ENCODE data around the gene TM9SF2. TPM values are rescaled to one million over a fixed set of nuclear protein-coding genes. Genes with fewer than 3 reads are reported as not detected.

The TM9SF2 gene
- total RNA-seq, 2 donors from 2014 or later = 92.9 to 107 TPM

DNA sequence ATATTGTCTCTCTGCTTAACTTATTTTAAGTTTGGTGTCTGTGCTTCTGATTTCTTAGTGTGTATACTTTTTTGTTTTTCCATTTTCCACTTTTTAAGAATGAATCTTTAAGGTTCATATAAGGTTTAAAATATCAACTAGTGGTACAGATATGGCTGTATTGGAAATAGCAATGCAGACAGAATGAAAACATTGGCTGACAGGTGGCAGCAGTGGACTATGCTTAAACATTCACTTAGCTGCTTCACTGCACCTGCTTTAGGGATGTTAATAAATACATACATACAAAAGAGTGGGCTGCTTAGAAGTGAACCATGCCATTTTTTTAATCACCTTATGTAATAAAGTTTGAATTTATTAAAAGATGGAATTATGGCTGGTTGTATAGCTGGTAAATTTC lies 27.3 kb downstream of the TM9SF2 start:
- H3K4me1 ChIP-seq (ENCODE audit: control insufficient read depth in 1 of 2, low read depth in 2 of 2) = no peaks in the 10 kb centered on the region
- H3K36me3 ChIP-seq = no peaks in the 10 kb centered on the region
- H3K27ac ChIP-seq = no peak overlapping the region
- no peaks in the 10 kb centered on the region for H3K27me3 ChIP-seq (replicated peaks; ENCODE audit: insufficient read depth)
- no peak for DNase-seq (ENCODE audit: low spot score)
- H3K4me3 ChIP-seq = no peak overlapping the region
- TF ChIP-seq, protein P1, sequence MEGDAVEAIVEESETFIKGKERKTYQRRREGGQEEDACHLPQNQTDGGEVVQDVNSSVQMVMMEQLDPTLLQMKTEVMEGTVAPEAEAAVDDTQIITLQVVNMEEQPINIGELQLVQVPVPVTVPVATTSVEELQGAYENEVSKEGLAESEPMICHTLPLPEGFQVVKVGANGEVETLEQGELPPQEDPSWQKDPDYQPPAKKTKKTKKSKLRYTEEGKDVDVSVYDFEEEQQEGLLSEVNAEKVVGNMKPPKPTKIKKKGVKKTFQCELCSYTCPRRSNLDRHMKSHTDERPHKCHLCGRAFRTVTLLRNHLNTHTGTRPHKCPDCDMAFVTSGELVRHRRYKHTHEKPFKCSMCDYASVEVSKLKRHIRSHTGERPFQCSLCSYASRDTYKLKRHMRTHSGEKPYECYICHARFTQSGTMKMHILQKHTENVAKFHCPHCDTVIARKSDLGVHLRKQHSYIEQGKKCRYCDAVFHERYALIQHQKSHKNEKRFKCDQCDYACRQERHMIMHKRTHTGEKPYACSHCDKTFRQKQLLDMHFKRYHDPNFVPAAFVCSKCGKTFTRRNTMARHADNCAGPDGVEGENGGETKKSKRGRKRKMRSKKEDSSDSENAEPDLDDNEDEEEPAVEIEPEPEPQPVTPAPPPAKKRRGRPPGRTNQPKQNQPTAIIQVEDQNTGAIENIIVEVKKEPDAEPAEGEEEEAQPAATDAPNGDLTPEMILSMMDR (IDR thresholded peaks at IDR 0.05) = no peak
- ATAC-seq (ENCODE audit: insufficient number of reproducible peaks, low FRiP score, low read depth) = no peak
- no peaks in the 10 kb centered on the region for H3K9me3 ChIP-seq

DNA sequence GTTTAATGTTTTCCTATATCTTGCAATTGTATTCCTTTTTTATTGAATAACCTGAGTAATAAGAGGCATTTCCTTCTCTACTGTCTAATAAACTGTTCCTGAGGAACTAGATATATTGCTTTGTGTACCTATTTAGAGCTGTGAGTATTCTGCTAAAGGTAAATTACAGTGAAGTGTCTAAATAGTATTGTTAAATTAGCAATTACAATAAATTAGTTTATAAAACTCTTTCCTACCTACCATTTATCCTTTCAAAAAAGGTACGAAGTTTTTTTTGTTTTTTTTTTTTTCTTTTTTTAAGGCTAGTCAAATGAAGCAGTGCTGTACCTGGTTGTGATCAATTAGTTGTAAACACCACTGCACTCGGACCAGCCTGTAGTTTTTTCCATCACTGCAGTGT lies 34.8 kb downstream of the TM9SF2 start:
- DNase-seq (ENCODE audit: low spot score) = no peak
- no peak for ATAC-seq (ENCODE audit: insufficient number of reproducible peaks, low FRiP score, low read depth)
- Histone ChIP-seq H3K36me3 (peaks cover 3% of the 10 kb centered on the region), H3K27me3 (replicated peaks; ENCODE audit: insufficient read depth) (no peaks in the 10 kb centered on the region), H3K9me3 (no peaks in the 10 kb centered on the region), H3K27ac (no peak overlapping the region), H3K4me3 (no peak overlapping the region), H3K4me1 (ENCODE audit: control insufficient read depth in 1 of 2, low read depth in 2 of 2) (no peaks in the 10 kb centered on the region)
- TF ChIP-seq, protein P1 (IDR thresholded peaks at IDR 0.05) = no peak

DNA sequence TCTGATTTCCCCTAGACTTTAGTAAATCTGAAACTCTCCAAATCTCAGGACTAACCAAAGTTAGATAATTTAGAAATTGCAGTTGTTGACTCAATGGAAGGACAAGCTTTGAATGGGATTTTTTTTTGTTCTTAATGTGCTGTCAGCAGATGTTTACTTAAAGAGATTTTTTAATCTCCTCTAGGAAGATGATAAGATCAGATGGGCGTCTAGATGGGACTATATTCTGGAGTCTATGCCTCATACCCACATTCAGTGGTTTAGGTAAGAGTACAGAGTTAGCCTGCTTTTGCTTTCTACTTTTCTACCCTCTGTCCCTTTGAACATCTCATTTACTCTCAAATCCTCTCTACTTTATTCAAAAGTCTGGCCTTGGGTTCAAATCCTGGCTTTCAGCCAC lies 39.3 kb downstream of the TM9SF2 start:
- Histone ChIP-seq H3K27ac (no peak overlapping the region), H3K36me3 (peaks cover 25% of the 10 kb centered on the region), H3K9me3 (no peaks in the 10 kb centered on the region), H3K27me3 (replicated peaks; ENCODE audit: insufficient read depth) (no peaks in the 10 kb centered on the region), H3K4me1 (ENCODE audit: control insufficient read depth in 1 of 2, low read depth in 2 of 2) (no peaks in the 10 kb centered on the region), H3K4me3 (no peak overlapping the region)
- ATAC-seq (ENCODE audit: insufficient number of reproducible peaks, low FRiP score, low read depth) (no peak), DNase-seq (ENCODE audit: low spot score) (no peak)
- TF ChIP-seq, protein P1 (IDR thresholded peaks at IDR 0.05) = no peak

- DNase-seq (ENCODE audit: low spot score) (no peak), ATAC-seq (ENCODE audit: insufficient number of reproducible peaks, low FRiP score, low read depth) (no peak)
- no peaks in the 10 kb centered on the region for H3K27me3 ChIP-seq (replicated peaks; ENCODE audit: insufficient read depth)
- TF ChIP-seq, protein P1 (IDR thresholded peaks at IDR 0.05) = no peak
- peaks cover 36% of the 10 kb centered on the region for H3K36me3 ChIP-seq
- H3K4me3 ChIP-seq = no peak overlapping the region
- no peak overlapping the region for H3K27ac ChIP-seq
- no peaks in the 10 kb centered on the region for H3K4me1 ChIP-seq (ENCODE audit: control insufficient read depth in 1 of 2, low read depth in 2 of 2)
- H3K9me3 ChIP-seq = no peaks in the 10 kb centered on the region
These were observed 41.6 kb downstream of the TM9SF2 start for GRCh38 chr13:99542788-99543406.

- H3K27me3 ChIP-seq (replicated peaks; ENCODE audit: insufficient read depth) = no peaks in the 10 kb centered on the region
- H3K9me3 ChIP-seq = no peaks in the 10 kb centered on the region
- peaks cover 42% of the 10 kb centered on the region for H3K36me3 ChIP-seq
- H3K4me3 ChIP-seq = no peak overlapping the region
- TF ChIP-seq, protein P1 (IDR thresholded peaks at IDR 0.05) = no peak
- DNase-seq (ENCODE audit: low spot score) (no peak), ATAC-seq (ENCODE audit: insufficient number of reproducible peaks, low FRiP score, low read depth) (no peak)
- no peak overlapping the region for H3K27ac ChIP-seq
- H3K4me1 ChIP-seq (ENCODE audit: control insufficient read depth in 1 of 2, low read depth in 2 of 2) = no peaks in the 10 kb centered on the region
These were observed 44.1 kb downstream of the TM9SF2 start for GRCh38 chr13:99545361-99545760.
